ENCODE data around the gene IL1A.

Gene IL1A

DNA sequence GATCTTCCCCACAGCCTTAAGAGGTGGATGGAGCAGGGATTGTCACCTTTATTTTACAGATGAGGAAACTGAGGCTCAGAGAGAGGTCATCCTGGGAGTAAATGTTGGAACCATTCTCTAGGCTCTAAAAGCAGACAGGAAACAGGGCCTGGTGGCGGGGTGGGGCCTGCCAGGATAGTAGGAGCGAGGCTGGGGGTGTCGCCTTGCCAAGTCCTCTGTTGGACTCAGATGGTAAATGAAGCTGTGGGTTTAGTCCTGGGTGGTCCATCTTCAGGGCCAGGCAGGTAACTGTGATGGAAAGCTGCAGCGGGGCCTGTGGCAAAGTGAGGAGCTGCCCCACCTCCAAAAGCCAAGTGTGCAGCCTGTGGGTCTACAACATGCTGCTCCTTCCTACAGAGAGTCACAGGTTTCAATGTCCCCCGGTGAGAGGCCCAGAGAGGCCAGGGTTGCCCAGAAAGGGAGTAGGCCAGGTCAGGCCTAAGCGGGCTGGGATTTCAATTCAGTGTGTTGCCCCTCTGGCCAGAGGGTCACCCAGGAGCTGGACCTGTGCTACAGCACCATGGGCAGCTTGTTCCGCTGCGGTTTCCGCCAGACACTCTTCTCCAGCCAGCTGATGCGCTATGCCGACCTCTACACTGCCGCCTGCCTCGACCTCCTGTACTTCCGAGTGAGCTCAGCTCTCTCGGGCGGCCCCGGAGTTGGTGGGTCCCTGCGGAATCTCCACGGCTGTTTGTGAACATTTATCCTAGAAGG lies 56.8 kb downstream of the IL1A start:
- no peak overlapping the region for H3K4me3 ChIP-seq (ENCODE audit: low read length)
- no peak for DNase-seq (ENCODE audit: low read depth)
- TF ChIP-seq CTCF (conservative IDR thresholded peaks at IDR 0.05; ENCODE audit: low read length), result no peak

DNA sequence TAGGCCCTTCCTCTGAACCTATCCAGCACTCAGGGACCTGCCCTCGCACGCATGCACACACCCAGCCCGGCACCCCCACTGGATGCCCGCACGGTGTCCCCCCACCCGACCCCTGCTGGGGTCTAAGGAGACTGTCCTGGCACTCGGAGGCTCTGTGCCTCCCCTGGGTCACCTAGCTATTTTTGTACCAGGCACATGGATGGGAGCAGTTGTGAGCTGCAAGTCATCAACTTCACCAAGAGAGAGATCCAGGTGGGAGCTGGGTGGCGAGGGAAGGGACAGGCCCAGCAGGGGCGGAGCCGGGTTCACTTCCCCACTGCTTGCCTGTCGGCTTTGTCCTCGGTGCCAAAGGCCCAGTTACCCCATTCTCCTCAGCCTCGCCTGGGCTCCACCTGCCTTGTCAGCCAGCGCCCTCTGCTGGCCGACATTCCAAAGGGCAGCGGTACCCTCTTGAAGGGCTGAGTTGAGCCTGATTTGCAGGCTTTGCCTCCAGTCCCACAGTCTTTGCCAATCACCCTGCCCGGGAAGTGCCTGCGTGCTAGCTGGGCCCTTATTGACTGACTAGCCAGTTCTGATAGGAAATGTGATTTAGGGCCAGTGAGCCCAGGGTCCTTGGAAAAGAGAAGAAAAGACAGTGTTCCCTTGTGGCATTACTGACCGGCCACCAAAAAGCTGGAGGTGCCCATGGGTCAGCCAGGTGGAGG lies 57.7 kb downstream of the IL1A start:
- DNase-seq (ENCODE audit: low read depth), result peak; percentile 88
- H3K4me3 ChIP-seq (ENCODE audit: low read length), result no peak overlapping the region
- peak; percentile 92 for TF ChIP-seq CTCF (conservative IDR thresholded peaks at IDR 0.05; ENCODE audit: low read length)

GRCh38 chr2:112725545-112726457 lies 58.5 kb downstream of the IL1A start:
- no peak overlapping the region for H3K4me3 ChIP-seq (ENCODE audit: low read length)

DNA sequence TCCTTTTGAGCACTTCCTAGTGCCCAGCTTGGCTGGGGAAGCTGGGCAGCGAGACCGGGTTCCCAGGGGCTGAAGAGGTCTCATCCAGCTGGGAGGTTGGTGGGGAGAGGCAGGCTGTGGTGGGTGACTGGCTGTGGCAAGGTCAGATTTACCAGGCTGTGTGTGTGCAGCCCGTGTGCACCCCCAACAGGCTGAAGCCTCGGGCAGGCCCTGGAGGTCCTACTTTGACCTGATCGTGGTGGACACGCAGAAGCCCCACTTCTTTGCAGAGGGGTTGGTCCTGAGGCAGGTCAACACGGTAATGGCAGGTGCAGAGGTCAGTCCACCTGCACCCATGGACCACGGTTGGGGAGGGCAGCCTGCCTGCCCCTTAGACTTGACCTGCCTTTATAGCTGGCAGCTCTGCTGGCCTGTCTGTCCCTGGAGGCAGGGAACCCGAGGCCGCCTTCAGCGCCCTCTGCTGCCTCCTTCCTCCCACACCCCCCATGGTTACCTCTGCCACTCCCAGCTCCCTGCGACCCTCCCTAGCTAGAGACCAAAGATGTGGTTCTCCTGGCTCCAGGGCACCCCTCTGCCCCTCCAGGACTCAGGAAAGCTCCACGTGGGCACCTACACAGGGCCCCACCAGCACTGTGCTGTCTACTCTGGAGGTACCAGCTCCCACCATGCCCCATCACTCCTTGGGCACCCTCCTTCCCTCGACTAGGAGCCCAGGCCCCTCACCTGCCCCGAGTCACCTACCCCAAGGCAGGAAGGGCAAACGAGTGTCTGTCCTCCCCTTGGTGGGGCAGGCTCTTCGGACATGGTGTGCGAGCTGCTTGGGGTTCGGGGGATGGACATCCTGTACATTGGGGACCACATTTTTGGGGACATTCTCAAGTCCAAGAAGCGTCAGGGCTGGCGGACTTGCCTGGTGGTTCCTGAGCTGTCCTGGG lies 59.4 kb downstream of the IL1A start:
- no peak for DNase-seq (ENCODE audit: low read depth)
- peak; percentile 12; the same call in 1 of the 2 replicates for TF ChIP-seq CTCF (conservative IDR thresholded peaks at IDR 0.05; ENCODE audit: low read length)

More at GRCh38 chr2:112725545-112726457, 58.5 kb downstream of the IL1A start:
- no peak for DNase-seq (ENCODE audit: low read depth)
- TF ChIP-seq CTCF (conservative IDR thresholded peaks at IDR 0.05; ENCODE audit: low read length), result no peak

GRCh38 chr2:112723995-112724394 lies 60.3 kb downstream of the IL1A start:
- no peak for TF ChIP-seq CTCF (conservative IDR thresholded peaks at IDR 0.05; ENCODE audit: low read length)
- no peak overlapping the region for H3K4me3 ChIP-seq (ENCODE audit: low read length)
- no peak for DNase-seq (ENCODE audit: low read depth)

More for the DNA sequence above, 59.4 kb downstream of the IL1A start:
- H3K4me3 ChIP-seq (ENCODE audit: low read length), result no peak overlapping the region
